ENCODE data around the gene NUDT19.
"Not testable (repeated sequence)": the region's sequence is repeated elsewhere in the genome, so short reads cannot be mapped to it uniquely, and the experiment has no call there.

NUDT19 gene

DNA sequence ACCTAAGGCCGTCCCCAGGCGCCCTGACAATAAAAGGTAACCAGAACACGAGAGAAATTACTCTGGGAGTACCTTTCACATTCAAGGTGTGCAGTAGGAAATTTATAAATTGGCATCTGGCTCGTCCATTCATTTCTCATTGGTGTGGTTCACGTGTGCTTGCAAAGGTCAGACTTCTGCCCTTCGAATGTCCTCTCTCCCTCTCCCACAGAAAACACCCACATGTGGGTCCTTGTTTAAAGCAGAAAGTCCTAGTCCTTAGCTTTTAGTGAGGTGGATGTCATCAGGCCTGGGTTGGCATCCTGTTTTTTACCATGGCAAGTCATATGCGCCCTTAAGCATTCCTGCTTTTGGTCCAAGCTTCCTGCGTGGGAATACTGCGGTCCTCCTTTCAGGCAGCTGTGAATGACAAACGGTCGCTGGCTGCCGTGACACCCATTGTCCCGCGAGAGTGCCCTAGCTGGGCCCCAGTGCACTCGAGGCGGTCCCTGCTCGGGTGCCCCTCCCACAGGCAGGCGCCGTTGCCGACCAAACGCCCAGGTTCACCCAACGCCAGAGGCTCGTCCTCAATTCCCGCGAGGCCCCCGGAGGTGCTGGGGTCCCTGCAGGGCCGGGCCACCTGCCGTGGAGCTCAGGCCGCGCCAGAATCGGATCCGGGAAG, at the start of gene NUDT19:
Gene NUDT19, plus strand, starts transcription at position 531 of the 661 bp plus-strand sequence. CDS start 140 bp downstream, outside the sequence.
- DNase-seq: peak; percentile 87

DNA sequence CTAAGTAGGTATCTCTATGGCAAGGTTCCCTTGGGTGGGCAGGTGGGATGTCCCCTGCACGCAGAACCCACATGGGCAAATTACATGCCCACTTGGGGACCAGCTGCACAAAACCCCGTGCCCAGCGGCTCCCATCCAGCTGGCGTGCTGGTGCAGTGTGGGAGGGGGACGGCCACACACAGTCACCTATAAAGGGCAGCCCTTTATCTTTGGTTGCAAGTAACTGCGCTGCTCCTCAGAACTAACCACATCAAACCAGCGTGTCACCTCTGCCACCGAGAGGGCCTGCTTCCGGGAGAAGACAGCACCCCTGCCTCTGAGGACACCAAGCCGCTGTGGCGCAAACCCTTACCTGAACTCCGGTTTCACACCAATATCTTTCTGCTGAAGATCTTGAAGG, 48.9 kb upstream of the NUDT19 start:
- no peak for DNase-seq

DNA sequence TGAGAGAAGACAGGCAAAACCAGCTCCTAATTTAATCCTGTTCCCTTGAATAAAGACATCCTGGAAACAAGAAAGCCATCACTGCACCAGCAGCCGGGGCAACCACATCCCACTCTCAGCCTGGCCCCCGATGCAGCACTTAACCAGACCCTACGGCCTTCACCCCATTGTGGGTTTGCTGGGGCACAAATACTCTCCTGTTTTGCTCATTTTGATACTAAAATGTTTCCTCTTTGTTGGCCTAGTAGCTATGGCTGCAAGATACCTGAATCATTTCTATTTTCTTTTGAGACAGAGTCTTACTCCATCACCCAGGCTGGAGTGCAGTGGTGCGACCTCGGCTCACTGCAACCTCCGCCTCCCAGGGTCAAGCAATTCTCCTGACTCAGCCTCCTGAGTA, 45.1 kb upstream of the NUDT19 start:
- DNase-seq: no peak

DNA sequence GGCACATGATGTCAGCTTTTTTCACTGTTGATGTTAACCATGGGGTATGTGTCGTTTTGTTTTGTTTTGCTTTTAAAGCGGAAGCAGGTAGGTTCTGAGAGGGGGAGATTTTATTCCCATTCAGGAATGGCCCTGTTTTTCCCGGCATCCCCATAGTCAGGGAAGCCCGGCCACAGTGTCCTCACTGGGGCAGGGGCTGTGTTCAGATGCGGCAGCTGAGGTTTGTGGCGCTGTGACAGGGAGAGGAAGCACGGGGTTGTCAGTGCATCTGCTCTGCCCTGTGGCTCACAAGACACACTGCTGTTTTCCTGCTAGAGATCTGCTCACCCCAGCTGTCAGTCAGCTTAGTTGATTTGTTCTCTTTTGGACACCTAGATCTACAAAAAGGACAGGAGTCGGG, 44.3 kb upstream of the NUDT19 start:
- DNase-seq: no peak

DNA sequence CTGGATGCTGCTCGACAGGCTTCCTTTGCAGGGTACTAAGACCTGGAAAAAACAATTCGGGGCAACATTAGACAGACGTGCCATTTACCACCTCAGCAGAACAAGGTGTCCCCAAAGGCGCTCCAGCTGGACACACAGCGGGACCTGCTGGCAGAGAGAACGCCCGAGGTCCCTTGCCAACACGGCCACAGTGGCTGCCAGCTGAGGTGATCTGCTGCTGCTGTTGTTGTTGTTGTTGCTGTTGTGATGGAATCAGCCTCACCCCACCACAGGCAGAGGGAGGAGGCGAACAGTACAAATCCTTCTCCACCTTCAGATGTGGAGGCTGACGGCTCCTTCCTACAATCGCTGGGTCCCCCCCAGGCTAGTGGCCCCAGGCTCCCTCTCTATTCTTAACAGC, 41.9 kb upstream of the NUDT19 start:
- DNase-seq: no peak

DNA sequence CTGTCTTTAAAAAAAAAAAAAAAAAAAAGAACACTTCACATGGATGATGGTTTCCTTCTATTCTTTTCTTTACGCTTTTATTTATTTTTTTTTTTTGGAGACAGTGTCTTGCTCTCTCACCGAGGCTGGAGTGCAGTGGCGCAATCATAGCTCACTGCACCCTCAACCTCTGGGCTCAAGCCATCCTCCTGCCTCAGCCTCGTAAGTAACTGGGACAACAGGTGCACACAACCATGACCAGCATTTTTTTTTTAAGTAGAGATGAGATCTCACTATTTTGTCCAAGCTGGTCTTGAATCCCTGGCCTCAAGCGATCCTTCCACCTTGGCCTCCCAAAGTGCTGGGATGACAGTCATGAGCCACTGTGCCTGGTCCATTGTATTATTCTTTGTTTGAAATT, 41.0 kb upstream of the NUDT19 start:
- no peak for DNase-seq

DNA sequence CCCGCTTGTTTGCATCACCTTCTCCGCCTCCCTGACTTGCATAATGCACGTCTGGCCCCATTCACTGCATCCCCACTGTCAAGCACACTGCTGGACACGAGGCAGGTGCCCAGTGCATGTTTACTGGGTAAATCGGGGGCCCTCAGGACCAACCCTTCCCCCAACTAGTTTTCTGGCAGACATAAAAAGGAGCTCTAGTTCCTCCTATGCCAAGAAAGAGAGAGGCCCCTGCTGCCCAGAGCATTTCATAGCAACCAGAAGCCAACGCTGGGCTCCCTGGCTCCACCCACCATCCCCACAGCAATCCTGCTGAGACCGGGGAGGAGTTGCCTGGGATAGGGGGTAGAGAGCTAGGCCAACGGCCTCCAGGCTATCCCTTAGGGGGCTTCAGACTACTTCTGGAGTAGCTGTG, 39.9 kb upstream of the NUDT19 start:
- DNase-seq: no peak

DNA sequence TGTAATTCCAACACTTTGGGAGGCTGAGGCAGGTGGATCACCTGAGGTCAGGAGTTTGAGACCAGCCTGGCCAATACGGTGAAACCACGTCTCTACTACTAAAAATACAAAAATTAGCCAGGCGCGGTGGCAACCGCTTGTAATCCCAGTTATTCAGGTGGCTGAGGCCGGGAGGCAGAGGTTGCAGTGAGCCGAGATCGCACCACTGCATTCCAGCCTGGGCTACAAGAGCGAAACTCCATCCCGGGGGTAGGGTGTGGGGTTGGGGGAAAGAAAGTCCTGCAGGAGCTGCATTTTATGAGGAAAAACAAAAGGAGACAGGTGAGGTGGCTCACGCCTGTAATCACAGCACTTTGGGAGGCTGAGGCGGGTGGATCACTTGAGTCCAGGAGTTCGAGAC, 39.3 kb upstream of the NUDT19 start:
- not testable (repeated sequence) for DNase-seq

DNA sequence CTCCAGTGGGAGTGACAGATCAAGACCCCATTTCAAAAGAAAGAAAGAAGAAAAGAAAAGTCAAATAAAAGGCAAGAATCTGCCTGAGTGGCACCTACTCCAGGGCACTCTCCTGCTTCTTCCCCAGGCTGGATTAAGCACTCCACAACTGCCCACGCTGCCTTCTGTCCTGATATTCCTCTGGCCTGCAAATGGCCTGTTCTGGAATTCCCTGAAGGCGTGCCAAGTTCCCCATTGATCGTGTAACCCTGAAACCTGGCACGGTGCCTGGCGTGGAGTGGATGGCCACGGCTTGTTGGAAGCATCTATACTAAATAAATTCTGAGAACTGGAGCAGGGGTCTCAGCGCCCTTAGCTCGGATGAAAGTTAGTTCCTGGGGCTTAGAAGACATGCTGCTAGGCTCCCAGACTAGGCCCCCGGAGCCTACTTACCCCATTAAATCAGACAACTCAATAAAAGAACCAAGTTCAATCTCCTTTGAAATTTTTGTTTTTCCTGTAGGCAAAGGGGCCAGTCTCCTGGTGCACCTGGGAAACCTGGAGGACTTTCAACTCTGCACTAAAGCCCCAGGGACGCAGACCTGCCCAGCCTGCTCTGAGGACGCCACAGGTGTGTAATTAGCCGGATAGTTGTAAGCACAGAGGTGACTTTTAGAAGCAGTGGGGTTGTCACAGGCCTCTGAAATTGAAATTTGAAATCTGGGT, 38.6 kb upstream of the NUDT19 start:
- DNase-seq: no peak

DNA sequence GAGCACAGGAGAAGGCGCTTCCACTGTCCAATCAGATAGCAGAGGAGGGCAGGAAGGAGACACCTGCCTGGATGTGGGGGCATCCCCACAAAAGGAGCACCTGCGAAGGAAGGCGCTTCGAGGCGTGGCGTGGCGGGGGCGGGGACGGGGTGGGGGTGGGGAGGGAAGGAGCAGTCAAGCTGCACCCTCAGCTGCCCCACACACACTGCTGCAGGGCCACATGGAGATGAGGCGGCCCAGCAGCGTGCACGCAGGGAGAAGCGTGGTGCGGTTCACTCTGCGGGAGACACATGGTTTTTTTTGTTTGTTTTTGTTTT, 38.1 kb upstream of the NUDT19 start:
- no peak for DNase-seq

DNA sequence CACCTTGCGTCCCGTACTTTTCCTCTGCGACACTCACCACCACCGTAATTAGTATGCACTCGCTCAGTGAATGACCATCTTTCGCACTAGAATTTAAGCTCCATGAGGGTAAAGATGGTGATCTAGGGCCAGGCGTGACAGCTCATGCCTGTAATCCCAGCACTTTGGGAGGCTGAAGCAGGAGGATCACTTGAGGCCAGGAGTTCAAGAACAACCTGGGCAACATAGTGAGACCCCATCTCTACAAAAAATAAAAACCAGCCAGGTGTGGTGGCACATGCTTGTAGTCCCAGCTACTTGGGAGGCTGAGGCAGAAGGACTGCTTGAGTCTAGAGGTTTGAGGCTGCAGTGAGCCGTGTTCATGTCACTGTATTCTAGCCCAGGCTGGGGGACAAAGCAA, 35.2 kb upstream of the NUDT19 start:
- not testable (repeated sequence) for DNase-seq

DNA sequence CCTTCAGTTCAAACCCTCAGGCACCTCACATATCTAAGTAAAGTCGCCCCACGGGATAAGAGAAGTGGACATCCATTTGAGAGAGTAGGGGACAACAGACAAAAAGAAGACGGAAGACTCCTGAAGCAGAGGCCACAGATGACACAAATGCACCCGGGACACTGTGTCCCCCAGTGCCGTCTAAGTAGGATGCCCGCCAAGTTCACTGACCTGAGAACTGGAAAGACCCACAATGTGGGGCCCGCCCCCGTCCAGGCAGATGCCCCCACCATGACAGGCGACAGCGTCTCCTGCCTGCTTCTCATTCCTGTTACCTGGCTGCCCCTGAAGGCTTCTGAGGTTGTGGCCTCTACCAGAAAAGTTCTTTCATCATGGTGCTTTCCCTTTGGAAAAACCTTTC, 33.5 kb upstream of the NUDT19 start:
- no peak for DNase-seq

DNA sequence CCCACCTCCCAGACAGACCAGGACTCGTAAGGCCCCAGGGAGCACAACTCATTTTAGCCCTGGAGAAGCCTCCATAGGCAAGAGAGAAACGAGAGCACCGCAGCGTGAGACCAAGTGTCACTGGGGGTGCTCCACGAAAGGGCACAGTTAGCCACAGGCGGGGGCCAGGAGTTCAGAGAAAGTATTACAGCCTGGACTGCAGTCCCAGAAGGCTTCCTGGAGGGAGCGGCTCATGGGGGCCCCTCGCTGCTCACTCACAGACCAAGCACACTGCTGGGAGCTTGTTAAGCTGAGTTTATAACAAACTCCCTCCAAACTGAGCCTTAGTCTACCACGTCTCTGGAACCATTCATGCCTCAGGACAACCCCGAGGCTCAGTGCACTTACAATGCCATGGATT, 33.1 kb upstream of the NUDT19 start:
- DNase-seq: no peak

DNA sequence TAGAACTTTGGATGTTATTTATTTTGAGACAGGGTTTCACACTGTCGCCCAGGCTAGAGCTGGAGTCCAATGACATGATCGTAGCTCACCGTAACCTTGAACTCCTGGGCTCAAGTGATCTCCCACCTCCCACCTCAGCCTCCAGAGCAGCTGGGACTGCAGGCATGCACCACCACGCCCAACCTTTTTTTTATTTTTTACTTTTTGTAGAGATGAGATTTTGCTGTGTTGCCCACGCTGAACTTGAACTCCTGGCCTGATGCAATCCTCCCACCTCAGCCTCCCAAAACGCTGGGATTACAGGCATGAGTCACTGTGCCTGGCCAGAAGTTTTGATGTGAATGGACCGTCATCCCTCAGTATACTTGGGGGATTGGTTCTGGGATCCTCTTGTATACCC, 30.3 kb upstream of the NUDT19 start:
- no peak for DNase-seq

DNA sequence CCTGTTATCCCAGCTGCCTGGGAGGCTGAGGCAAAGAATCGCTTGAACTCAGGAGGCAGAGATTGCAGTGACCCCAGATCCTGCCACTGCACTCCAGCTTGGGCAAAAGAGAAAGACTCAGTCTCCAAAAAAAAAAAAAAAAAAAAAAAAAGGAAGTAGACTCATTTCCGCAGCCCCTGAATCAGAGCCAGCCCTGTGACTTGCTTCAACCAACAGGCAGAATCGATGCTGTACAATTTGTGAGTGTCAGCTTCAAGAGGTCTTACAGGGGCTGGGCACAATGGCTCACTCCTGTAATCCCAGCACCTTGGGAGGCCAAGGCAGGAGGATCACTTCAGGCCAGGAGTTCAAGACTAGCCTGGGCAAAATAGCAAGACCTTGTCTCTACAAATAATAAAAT, 29.4 kb upstream of the NUDT19 start:
- DNase-seq: no peak

DNA sequence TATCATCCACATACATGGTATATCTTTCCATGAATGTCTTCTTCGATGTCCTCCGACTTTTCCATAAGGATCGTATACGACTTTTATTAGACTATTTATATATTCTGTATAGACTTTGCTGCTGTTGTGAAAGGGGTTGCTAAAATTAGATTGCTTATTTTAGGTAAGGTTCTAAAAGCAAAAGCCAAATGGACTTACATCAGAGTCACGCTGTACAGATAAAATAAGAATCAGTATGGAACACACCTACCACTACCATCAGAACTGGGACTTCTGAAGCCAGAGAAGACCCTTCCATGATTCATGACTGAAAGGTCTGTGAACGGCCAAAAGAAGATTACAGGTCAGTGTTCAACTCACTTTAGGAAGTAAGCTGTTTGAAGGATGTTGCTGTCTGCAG, 25.5 kb upstream of the NUDT19 start:
- DNase-seq: no peak

DNA sequence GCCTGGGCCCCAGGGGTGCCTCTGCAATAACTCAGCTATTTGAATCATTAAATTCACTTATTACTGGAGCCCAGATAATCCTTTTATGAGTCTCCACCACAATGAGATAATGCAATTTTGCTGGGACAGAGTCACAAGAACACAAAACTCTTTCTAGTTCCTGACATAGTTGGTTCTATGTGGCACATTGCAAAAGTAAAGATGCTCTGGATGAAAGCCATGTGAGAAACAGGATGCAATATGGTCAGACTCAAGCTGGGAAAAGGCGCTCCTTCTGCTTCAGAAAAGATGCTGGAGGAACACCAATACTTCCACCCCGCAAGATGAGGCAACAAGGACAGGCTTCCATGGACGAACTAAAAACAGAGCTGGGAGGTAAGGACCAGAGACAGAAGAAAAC, 22.3 kb upstream of the NUDT19 start:
- DNase-seq: no peak

DNA sequence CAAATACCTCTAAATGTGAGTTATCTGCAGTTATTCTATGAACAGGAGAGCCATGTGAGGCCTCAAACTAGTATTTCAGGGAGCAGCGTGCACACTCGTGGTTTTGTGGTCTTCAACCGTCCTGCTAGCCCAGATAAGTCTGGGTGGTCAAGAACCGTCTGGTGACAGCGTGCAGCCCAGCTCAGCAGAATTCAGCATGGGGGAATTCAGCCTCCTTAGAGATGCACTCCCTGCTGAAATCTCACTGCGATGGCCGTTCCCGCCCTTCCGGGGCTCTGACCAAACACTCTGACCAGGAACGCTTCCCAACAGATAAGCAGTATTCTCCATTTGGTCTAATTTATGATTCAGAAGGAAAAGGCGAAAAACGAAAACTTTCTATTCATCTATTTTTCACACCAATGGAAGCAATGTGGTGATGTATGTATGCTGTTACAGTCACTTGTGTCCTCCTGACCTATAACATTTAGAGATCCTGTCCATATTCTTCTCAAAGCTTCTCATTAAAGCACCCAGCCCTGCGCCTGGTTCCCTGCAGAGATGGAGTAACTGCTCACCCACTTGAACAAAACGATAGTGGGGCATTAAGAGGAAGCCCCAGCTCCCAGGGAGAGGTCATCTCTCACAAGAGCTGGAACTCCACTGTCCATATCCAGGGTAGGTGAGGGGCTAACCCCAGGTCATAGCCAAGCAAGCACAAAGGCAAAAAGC, 19.6 kb upstream of the NUDT19 start:
- DNase-seq: no peak

DNA sequence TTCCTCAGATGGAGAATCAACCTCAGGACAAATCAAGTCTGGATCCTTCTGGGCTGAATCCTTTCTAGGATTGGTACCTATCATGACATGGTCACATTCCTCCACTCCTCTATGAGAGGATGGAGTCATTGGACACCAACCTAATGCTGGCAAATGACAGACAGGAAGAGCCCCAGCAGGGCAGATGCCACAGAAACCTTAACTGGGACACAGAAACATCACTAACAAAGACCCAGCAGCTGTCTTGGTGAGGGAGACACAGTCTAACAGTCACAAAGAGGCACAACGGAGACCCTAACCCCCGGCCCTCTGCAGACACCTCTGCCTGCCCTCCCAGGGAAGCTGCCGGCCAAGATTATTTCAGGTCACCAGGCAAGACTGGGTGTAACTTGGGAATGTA, 18.8 kb upstream of the NUDT19 start:
- no peak for DNase-seq

DNA sequence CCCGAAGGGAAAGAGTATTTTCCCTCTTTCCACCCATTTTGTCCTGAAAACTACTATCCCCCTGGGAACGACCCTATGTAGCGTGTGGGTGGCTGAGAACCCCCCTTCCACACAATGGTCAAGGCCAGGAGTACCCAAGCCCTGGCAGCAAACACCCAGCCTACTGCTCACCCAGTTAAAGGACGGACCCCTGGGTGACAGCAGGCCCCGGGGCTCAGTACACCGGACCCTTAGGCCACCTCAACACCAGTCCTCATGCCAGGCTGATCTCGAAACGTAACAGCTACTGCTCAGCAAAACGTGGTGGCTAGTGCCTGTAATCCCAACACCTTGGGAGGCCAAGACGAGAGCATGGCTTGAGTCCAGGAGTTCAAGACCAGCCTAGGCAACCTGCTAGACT, 18.0 kb upstream of the NUDT19 start:
- no peak for DNase-seq

DNA sequence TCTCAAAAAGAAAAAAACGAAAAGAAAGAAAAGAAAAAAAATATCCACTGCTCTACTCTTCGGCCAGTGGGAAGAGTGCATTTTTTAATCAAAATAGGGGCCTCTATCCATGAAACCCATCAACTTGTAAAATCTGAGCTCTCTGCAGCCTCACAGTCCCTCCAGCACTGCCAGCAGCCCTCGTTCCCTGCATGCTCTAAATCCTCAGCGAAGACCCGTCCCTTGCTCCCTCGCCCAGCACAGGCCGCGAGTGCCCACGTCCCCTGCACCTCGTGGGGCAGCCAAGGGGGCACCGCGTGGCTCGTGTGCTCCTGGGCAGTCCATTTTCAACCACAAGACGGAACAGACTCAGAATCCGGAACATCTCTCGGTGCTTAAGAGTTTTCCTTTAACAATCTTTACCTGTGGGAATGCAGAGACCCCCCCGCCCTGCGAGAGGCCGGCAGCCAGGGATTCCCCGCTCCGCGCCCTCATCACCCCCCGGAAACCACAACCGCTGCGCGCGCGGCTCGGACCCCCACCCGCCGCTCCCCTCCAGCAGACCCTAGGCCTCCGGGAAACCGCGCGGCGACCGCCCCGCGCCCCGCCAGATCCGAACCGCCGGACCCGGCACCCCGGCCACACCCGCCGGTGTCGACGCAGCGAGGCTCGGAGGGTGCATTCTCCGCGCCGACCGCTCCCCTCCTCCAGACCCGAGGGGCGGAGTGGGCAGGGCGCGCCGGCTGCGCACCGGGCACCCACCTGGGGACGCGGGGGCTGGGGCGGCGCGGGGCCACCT, 17.3 kb upstream of the NUDT19 start:
- DNase-seq: no peak

DNA sequence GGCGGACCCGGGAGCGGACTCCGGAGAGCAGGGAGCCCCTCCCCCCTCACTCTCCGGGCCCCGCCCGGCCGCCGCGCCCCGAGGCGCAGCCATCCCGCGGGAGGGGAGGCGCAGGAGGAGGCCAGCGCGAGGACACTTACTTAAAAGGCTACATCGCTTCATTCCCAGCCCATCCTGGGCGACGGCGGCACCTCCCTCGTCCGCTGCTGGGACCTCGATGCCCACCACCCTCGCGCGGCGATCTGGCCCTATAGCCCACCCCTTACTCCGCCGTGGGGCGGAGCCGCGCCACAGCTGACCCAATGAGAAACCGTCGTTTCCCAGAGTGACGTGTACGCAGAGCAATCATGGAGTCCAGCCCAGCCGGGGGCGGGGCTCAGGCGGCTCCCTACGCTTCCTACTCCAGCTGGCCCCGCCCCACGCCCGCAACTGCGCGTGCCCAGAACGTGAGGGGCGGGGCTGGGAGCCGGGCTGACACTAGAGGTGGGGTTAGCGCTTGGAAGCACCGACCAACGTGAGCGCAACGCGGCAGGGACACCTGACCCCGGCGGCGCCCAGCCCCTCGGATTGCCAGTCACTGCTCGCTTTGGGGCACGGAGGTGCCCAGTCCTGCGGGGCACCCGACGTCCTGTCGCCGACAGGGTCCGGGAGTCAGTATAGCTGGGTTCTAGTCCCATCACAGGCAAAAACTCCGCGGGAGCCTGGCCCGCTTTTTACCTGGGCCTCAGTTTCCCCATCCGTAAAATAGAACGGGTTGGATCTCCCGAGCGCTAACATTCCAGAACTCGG, 16.5 kb upstream of the NUDT19 start, which contains the start of gene ANKRD27:
Gene ANKRD27, minus strand, starts transcription at position 250 of the 789 bp plus-strand sequence. CDS start 16,165 bp downstream, outside the sequence.
- DNase-seq: peak; percentile 97
